Embryonic facial prominence (tissue), 1 donor: ENCODE measurements around the gene CKMT1B.
"Not testable (repeated sequence)": the region's sequence is repeated elsewhere in the genome, so short reads cannot be mapped to it uniquely, and the experiment has no call there.

Experiments used
- DNase-seq: peaks from one replicate; pipeline ENCODE4 v3.0.0-alpha.2; 2016; ENCODE audit errors: extremely low spot score

Gene CKMT1B

GRCh38 chr15:43593328-43594190 lies at the start of gene CKMT1B:
Gene CKMT1B (plus strand): TSS chr15:43594027. CDS start chr15:43594219, 192 bp downstream.
- DNase-seq, result not testable (repeated sequence)

GRCh38 chr15:43544266-43544665 lies 49.6 kb upstream of the CKMT1B start:
- DNase-seq, result no peak

GRCh38 chr15:43545426-43545825 lies 48.4 kb upstream of the CKMT1B start:
- no peak for DNase-seq

GRCh38 chr15:43547539-43547938 lies 46.3 kb upstream of the CKMT1B start:
- no peak for DNase-seq

- DNase-seq, result no peak
Measured at GRCh38 chr15:43550527-43551363, 43.1 kb upstream of the CKMT1B start.

GRCh38 chr15:43552256-43552655 lies 41.6 kb upstream of the CKMT1B start:
- no peak for DNase-seq

- DNase-seq, result no peak
Measured at GRCh38 chr15:43552986-43553385, 40.8 kb upstream of the CKMT1B start.

- not testable (repeated sequence) for DNase-seq
Measured at GRCh38 chr15:43562753-43563152, 31.1 kb upstream of the CKMT1B start.

- not testable (repeated sequence) for DNase-seq
Measured at GRCh38 chr15:43563793-43564192, 30.0 kb upstream of the CKMT1B start.

GRCh38 chr15:43566615-43567014 lies 27.2 kb upstream of the CKMT1B start:
- DNase-seq, result not testable (repeated sequence)

- not testable (repeated sequence) for DNase-seq
Measured at GRCh38 chr15:43574607-43575006, 19.2 kb upstream of the CKMT1B start.

- DNase-seq, result not testable (repeated sequence)
Measured at GRCh38 chr15:43589778-43590466, 3.9 kb upstream of the CKMT1B start, which contains the start of gene PPIP5K1. Gene PPIP5K1 (minus strand): TSS chr15:43590208. CDS start chr15:43584504, 5,704 bp downstream.

GRCh38 chr15:43592841-43593240 lies 986 bp upstream of the CKMT1B start:
- not testable (repeated sequence) for DNase-seq

- not testable (repeated sequence) for DNase-seq
Measured at GRCh38 chr15:43599131-43599530, 5.3 kb downstream of the CKMT1B start.

- DNase-seq, result not testable (repeated sequence)
Measured at GRCh38 chr15:43600200-43600599, 6.4 kb downstream of the CKMT1B start.

- DNase-seq, result not testable (repeated sequence)
Measured at GRCh38 chr15:43602233-43602632, 8.4 kb downstream of the CKMT1B start.

- not testable (repeated sequence) for DNase-seq
Measured at GRCh38 chr15:43617750-43618149, 23.9 kb downstream of the CKMT1B start.

GRCh38 chr15:43618700-43619099 lies 24.9 kb downstream of the CKMT1B start, which contains the start of gene STRC:
Gene STRC (minus strand): TSS chr15:43618800. CDS start chr15:43618722, 78 bp downstream.
- DNase-seq, result not testable (repeated sequence)

- DNase-seq, result not testable (repeated sequence)
Measured at GRCh38 chr15:43622068-43622799, 28.4 kb downstream of the CKMT1B start.

- DNase-seq, result no peak
Measured at GRCh38 chr15:43625106-43625505, 31.3 kb downstream of the CKMT1B start.

- not testable (repeated sequence) for DNase-seq
Measured at GRCh38 chr15:43626937-43627336, 33.1 kb downstream of the CKMT1B start.
